Thymus (tissue), 11 donors: Measurements from ENCODE around the gene CYB561A3. TPM values are rescaled to one million over a fixed set of nuclear protein-coding genes. Genes with fewer than 3 reads are reported as not detected.

ENCODE experiments used
- DNase-seq, 9 donors: peaks; one replicate each; pipeline ENCODE4 v3.0.0-alpha.2; 2013; ENCODE audit warnings: low spot score in 9 of 9, low read depth in 6 of 9, missing footprints in 1 of 9
- H3K27ac ChIP-seq, 2 donors: one replicate each; pipeline ENCODE4 v1.5.1; 2013; ENCODE audit warnings: control low read depth in 1 of 2, low read depth in 1 of 2, low read length in 1 of 2, mild to moderate bottlenecking in 1 of 2, moderate library complexity in 1 of 2
- H3K27me3 ChIP-seq, 2 donors: one replicate each; pipeline ENCODE4 v1.5.1; 2013; ENCODE audit warnings: low read length in 1 of 2; ENCODE audit not compliant: control insufficient read depth in 2 of 2, insufficient read depth in 1 of 2
- H3K36me3 ChIP-seq, 2 donors: one replicate each; pipeline ENCODE4 v1.5.1; 2013; ENCODE audit warnings: low read length in 1 of 2, mild to moderate bottlenecking in 1 of 2, moderate library complexity in 1 of 2; ENCODE audit not compliant: control insufficient read depth in 2 of 2, insufficient read depth in 2 of 2
- H3K4me1 ChIP-seq, 2 donors: one replicate each; pipeline ENCODE4 v1.5.1; 2013; ENCODE audit warnings: low read length in 2 of 2; ENCODE audit not compliant: control insufficient read depth in 2 of 2, insufficient read depth in 2 of 2
- H3K4me3 ChIP-seq, 2 donors: one replicate each; pipeline ENCODE4 v1.5.1; 2013; ENCODE audit warnings: low read length in 2 of 2, control low read depth in 1 of 2, mild to moderate bottlenecking in 1 of 2
- H3K9me3 ChIP-seq, 2 donors: one replicate each; pipeline ENCODE4 v1.5.1; 2013; ENCODE audit warnings: low read length in 1 of 2, mild to moderate bottlenecking in 1 of 2; ENCODE audit not compliant: control insufficient read depth in 2 of 2, insufficient read depth in 1 of 2
- WGBS: extraction: QIAGEN DNeasy Blood & Tissue Kit; methylation state at CpG from one replicate; pipeline ENCODE4 v1.1.7; 2013; 5-methylcytosine and 5-hydroxymethylcytosine counted together
- polyA plus RNA-seq: library from polyadenylated mRNA; stranded (reverse); fragments of 200-250 nt; gene quantifications from one replicate; pipeline ENCODE4 v1.2.3, GENCODE V29; 2013
- total RNA-seq: library from RNA; stranded (reverse); fragments of 120-200 nt; gene quantifications from one replicate; pipeline ENCODE4 v1.2.4, GENCODE V29; 2013
- donor health status: healthy.

The CYB561A3 gene
- total and polyA plus RNA-seq, 2 donors, result 16.0 to 20.5 TPM

DNA sequence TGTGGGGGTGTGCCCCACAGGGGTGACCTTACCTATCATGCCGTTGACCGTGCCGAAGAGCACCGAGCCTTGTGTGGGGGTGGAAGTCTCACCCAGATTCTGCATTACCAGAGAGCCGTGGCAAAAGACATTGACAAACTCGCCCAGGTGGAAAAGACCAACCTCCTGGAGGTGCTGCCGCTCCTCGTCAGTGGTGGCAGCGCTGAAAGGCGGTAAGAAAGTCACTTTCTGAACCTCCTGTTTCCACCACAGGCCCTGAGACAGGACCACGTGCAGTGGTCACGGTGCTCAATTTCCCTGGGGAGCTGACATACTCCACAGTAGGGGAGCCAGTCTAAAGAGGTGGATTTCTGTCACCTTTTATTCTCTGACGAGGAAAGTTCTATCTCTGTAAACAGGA lies 59.1 kb downstream of the CYB561A3 start:
- 99% methylated on average over 13 of the region's 13 CpGs for WGBS
- Histone ChIP-seq H3K4me1 (peaks cover 3 to 7% of the 10 kb centered on the region in 2 donors), H3K4me3 (no peak overlapping the region), H3K9me3 (no peaks in the 10 kb centered on the region), H3K27me3 (no peaks in the 10 kb centered on the region), H3K36me3 (peaks cover 84 to 85% of the 10 kb centered on the region in 2 donors), H3K27ac (no peak overlapping the region)
- DNase-seq, result no peak

Other genes starting within 250 kb of the CYB561A3 start
- 3.5 TPM for gene VPS37C, start 200.5 kb downstream of the CYB561A3 start, total RNA-seq
- gene VPS37C, start 200.5 kb downstream of the CYB561A3 start, polyA plus RNA-seq, result 9.4 TPM
- gene PGA3, start 158.4 kb downstream of the CYB561A3 start, total RNA-seq, result 0.80 TPM
- 1.3 TPM for gene PGA3, start 158.4 kb downstream of the CYB561A3 start, polyA plus RNA-seq
- gene PGA4, start 139.5 kb downstream of the CYB561A3 start, total RNA-seq, result 0.66 TPM
- gene PGA4, start 139.5 kb downstream of the CYB561A3 start, polyA plus RNA-seq, result 4.6 TPM
- 0.19 TPM for gene PGA5, start 120.7 kb downstream of the CYB561A3 start, total RNA-seq
- 1.4 TPM for gene PGA5, start 120.7 kb downstream of the CYB561A3 start, polyA plus RNA-seq
- 2.4 TPM for gene VWCE, start 66.6 kb downstream of the CYB561A3 start, total RNA-seq
- gene VWCE, start 66.6 kb downstream of the CYB561A3 start, polyA plus RNA-seq, result 11.5 TPM
- 197 TPM for gene DDB1, start 28.8 kb downstream of the CYB561A3 start, total RNA-seq
- 129 TPM for gene DDB1, start 28.8 kb downstream of the CYB561A3 start, polyA plus RNA-seq
- 19.8 TPM for gene TKFC, start 28.7 kb downstream of the CYB561A3 start, total RNA-seq
- gene TKFC, start 28.7 kb downstream of the CYB561A3 start, polyA plus RNA-seq, result 47.4 TPM
- 26.3 TPM for gene TMEM138, start 492 bp upstream of the CYB561A3 start, total RNA-seq
- gene TMEM138, start 492 bp upstream of the CYB561A3 start, polyA plus RNA-seq, result 53.3 TPM
- 11.9 TPM for gene TMEM216, start 30.7 kb upstream of the CYB561A3 start, total RNA-seq
- gene TMEM216, start 30.7 kb upstream of the CYB561A3 start, polyA plus RNA-seq, result 21.5 TPM
- 25.4 TPM for gene CPSF7, start 68.1 kb upstream of the CYB561A3 start, total RNA-seq
- gene CPSF7, start 68.1 kb upstream of the CYB561A3 start, polyA plus RNA-seq, result 76.3 TPM
- 34.8 TPM for gene SDHAF2, start 68.2 kb upstream of the CYB561A3 start, total RNA-seq
- gene SDHAF2, start 68.2 kb upstream of the CYB561A3 start, polyA plus RNA-seq, result 59.9 TPM
- gene LRRC10B, start 146.9 kb upstream of the CYB561A3 start, total RNA-seq, result 4.1 TPM
- gene LRRC10B, start 146.9 kb upstream of the CYB561A3 start, polyA plus RNA-seq, result 2.7 TPM
- gene SYT7, start 219.2 kb upstream of the CYB561A3 start, total RNA-seq, result 0.14 TPM
- gene SYT7, start 219.2 kb upstream of the CYB561A3 start, polyA plus RNA-seq, result 1.3 TPM